Neural crest cell (in vitro differentiated cells): ENCODE results near the gene DYNLL1. TPM values are rescaled to one million over a fixed set of nuclear protein-coding genes. Genes with fewer than 3 reads are reported as not detected.

Experiments
- DNase-seq: peaks from one replicate; pipeline ENCODE4 v3.0.0; 2021; ENCODE audit warnings: low read depth, mixed read lengths, low spot score
- H3K27ac Mint-ChIP-seq: one replicate; pipeline ENCODE4 v1.8.0; 2021; ENCODE audit warnings: mild to moderate bottlenecking, mixed read lengths; ENCODE audit not compliant: unreplicated experiment
- H3K27me3 Mint-ChIP-seq: 2 replicates; pipeline ENCODE4 v1.8.0; 2021; ENCODE audit warnings: low read depth, mild to moderate bottlenecking, mixed read lengths
- H3K36me3 Mint-ChIP-seq: 2 replicates; pipeline ENCODE4 v1.8.0; 2021; ENCODE audit warnings: low read depth, mild to moderate bottlenecking, mixed read lengths
- H3K4me1 Mint-ChIP-seq: 2 replicates; pipeline ENCODE4 v1.8.0; 2021; ENCODE audit warnings: mixed read lengths
- H3K4me3 Mint-ChIP-seq: one replicate; pipeline ENCODE4 v1.8.0; 2021; ENCODE audit warnings: mild to moderate bottlenecking, mixed read lengths
- H3K9me3 Mint-ChIP-seq: 2 replicates; pipeline ENCODE4 v1.8.0; 2021; ENCODE audit warnings: mixed read lengths
- total RNA-seq: library from RNA; stranded (reverse); gene quantifications from 2 replicates; pipeline ENCODE4 v1.2.1, GENCODE V29; 2021
- TF ChIP-seq, protein P1 (sequence below): fragments of 200-600 bp; sonication (generic); conservative IDR thresholded peaks from 2 replicates; pipeline ENCODE4 v1.5.0; 2021; ENCODE audit warnings: antibody characterized with exemption, mild to moderate bottlenecking

The DYNLL1 gene
- total RNA-seq, 1 donor from 2014 or later, result 375 TPM

DNA sequence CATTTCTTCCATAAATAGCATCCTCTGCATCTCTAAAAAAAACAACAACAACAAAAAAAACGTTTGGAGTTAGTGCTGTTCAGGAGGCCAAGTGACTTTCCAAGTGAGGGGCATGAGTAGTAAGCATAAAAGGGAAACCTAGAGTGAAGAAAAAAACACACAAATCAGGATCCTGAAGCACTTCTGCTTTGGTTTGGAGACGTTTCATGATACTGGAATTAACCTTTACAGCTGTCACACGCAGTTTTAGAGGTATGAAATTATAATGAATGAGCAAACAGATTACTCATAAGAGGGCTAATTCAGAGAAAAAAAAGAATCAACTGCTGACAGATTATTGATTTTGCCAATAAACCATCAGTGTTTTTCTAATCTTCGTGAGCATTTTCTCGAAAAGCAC lies 30.2 kb upstream of the DYNLL1 start:
- no peak for DNase-seq
- no peak overlapping the region for H3K27ac Mint-ChIP-seq
- no peaks in the 10 kb centered on the region for H3K9me3 Mint-ChIP-seq
- H3K36me3 Mint-ChIP-seq, result peaks cover 22% of the 10 kb centered on the region
- TF ChIP-seq, protein P1, sequence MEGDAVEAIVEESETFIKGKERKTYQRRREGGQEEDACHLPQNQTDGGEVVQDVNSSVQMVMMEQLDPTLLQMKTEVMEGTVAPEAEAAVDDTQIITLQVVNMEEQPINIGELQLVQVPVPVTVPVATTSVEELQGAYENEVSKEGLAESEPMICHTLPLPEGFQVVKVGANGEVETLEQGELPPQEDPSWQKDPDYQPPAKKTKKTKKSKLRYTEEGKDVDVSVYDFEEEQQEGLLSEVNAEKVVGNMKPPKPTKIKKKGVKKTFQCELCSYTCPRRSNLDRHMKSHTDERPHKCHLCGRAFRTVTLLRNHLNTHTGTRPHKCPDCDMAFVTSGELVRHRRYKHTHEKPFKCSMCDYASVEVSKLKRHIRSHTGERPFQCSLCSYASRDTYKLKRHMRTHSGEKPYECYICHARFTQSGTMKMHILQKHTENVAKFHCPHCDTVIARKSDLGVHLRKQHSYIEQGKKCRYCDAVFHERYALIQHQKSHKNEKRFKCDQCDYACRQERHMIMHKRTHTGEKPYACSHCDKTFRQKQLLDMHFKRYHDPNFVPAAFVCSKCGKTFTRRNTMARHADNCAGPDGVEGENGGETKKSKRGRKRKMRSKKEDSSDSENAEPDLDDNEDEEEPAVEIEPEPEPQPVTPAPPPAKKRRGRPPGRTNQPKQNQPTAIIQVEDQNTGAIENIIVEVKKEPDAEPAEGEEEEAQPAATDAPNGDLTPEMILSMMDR, result no peak
- H3K27me3 Mint-ChIP-seq, result peaks cover 4% of the 10 kb centered on the region
- peak overlapping the region; percentile 69 for H3K4me3 Mint-ChIP-seq
- H3K4me1 Mint-ChIP-seq, result peaks cover 30% of the 10 kb centered on the region

DNA sequence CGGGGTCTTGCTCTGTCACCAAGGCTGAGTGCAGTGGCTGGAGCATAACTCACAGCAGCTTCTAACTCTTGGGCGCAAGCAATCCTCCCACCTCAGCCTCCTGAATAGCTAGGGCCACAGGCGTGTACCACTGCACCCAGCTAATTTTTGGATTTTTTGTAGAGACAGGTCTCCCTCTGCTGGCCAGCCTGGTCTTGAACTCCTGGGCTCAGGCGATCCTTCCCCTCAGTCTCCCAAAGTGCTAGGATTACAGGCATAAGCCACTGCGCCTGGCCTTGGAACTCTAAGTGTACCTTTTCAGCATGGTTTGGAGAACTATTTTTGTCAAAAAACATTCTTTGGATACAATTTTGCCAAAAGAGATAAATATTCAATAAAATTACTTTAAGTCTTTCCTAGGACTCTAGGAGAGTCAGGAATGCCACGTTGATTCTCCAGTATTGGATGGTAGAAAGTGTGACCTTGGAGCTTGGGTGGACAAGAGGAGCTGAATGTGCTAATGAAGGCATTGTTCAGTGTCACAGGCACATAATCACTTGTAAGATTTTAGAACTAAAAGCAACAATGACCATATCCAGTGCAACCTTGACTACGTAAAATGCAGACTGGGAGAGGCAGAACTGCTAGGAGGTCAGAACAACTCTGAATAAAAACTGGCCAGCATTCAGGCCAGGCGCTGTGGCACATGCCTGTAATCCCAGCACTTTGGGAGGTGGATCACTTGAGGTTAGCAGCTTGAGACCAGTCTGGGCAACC lies 29.2 kb upstream of the DYNLL1 start:
- H3K4me3 Mint-ChIP-seq, result peak overlapping the region; percentile 84
- peak overlapping the region; percentile 19 for H3K27ac Mint-ChIP-seq
- peaks cover 22% of the 10 kb centered on the region for H3K36me3 Mint-ChIP-seq
- peaks cover 4% of the 10 kb centered on the region for H3K27me3 Mint-ChIP-seq
- H3K4me1 Mint-ChIP-seq, result peaks cover 30% of the 10 kb centered on the region
- peak; percentile 55 for DNase-seq
- H3K9me3 Mint-ChIP-seq, result no peaks in the 10 kb centered on the region
- TF ChIP-seq, protein P1, result peak; percentile 71

DNA sequence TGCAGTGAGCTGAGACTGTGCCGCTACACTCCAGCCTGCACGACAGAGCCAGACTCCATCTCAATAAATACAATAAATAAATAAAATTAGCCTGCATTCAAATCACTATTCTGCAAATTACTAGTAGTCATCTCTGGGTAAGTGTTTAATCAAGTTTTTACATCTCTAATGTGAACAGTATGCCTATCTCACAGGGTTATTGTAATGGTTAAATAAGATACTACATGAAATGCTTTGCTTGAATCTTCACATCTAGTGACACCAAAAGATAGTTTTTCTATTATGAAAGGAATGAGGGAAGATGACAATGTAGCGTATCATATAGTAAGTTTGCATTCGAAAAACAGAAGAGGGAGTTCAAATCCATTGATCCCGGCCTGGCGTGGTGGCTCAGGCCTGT lies 28.5 kb upstream of the DYNLL1 start:
- TF ChIP-seq, protein P1, result no peak
- Mint-ChIP-seq H3K36me3 (peaks cover 19% of the 10 kb centered on the region), H3K9me3 (no peaks in the 10 kb centered on the region), H3K27me3 (peaks cover 4% of the 10 kb centered on the region), H3K4me1 (peaks cover 34% of the 10 kb centered on the region), H3K4me3 (peak overlapping the region; percentile 99), H3K27ac (no peak overlapping the region)
- DNase-seq, result no peak

DNA sequence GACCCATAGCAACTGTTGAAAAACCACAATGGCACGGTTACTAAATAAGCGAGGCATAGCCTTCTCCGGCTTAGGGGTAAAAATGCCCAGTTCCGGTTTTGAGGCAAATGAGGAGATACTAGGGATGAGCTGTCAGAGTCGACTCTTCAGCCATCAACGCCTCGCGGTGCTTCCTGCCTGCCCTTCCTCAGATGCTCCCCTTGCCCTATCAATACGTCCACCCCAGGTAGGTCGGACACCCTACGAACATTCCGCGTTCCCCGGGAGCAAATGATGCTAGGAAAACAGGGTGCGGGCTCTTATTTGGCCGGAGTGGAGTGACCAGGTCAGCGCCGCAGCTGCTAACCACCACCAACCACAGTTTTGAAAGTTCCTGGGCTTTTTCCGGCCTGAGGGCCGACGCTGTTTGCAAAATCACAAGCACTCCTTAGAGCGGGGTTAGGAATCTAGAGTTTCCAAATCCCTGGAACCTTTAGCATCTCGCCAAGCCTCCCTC lies 27.5 kb upstream of the DYNLL1 start:
- peak overlapping the region; percentile 81 for H3K27ac Mint-ChIP-seq
- no peaks in the 10 kb centered on the region for H3K9me3 Mint-ChIP-seq
- TF ChIP-seq, protein P1, result no peak
- peak; percentile 25 for DNase-seq
- peaks cover 14% of the 10 kb centered on the region for H3K36me3 Mint-ChIP-seq
- H3K27me3 Mint-ChIP-seq, result peaks cover 4% of the 10 kb centered on the region
- peaks cover 39% of the 10 kb centered on the region for H3K4me1 Mint-ChIP-seq
- peak overlapping the region; percentile 99 for H3K4me3 Mint-ChIP-seq

DNA sequence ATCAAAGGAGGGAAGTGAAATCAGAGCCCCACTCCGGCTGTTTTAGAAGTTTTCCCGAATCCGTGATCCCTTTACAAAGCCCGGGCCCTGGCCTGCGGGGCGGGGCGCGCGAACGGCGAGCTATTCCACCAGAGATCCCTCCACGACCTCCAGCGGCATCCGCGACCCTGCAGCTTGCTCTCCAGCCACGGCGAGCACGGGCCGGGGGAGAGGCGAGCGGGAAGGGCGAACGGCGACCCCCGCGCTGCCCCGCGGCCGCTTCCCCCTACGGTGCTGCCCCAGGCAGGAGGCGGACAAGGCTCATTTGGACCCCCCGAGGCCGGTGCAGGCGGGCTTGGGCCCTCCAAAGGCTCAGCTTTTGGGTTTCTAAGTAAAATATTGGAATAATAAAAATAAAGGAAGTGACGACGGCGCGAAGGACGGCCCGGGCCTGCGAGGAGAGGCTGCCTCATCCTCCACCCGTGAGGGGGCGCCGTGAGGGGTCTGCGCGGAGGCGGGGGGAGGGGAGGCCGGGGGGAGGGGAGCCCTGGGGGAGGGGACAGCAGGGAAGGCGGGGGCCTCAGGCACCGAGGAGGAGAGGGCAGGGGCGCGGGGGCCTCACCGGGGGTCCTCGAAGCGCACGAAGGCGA lies 27.0 kb upstream of the DYNLL1 start:
- Mint-ChIP-seq H3K4me1 (peaks cover 43% of the 10 kb centered on the region), H3K4me3 (peak overlapping the region; percentile 99), H3K27me3 (peaks cover 4% of the 10 kb centered on the region), H3K27ac (peak overlapping the region; percentile 81), H3K36me3 (peaks cover 14% of the 10 kb centered on the region), H3K9me3 (no peaks in the 10 kb centered on the region)
- DNase-seq, result peak; percentile 13
- TF ChIP-seq, protein P1, result no peak
